ENCODE data around the gene BSG.

The BSG gene

DNA sequence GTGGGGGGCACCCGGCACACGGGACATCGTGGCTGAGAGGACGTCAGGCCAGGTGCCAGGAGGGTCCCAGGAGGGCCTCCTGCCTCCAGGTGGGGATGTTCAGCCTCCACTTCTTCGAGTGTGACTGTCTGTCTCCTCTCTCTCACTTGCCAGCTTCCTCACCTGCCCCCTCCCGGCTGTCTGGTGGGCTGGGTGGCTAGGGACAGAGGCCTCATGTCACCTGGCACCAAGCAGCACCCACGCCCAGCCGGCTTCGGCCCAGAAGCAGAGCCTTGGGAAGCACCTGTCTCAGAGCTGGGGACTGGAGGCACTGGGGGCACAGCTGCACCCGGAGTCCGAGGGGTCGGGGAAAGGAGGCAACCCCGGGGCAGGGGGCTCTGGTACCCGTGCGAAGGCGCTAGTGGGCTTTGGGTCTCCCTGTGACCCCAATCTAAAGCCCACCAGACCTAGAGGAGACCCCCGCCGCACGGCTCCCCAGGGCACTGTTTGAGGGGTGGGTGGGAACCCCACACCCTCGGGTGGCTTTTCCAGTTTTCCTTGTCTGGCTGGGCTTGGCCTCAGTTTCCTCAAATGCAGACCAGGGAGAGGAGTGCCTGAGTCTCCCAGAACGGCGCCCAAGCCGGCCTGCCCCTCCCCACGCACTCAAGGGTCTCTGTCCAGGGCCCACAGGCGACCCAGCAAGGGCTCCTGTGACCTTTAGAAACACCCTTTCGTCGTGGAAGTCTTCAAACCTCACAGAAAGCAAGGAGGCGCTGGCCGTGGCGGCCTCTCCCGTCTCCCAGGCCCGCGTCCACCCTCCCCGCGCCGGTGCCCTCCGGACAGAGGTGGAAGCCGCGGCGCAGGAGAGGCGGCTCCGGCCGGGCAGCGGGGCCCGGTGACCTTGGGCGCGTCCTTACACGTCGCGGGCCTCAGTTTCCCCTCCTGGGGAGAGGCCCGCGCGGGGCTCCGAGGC lies 16.6 kb downstream of the BSG start:
- no peak overlapping the region for H3K4me3 ChIP-seq (replicated peaks; ENCODE audit: low read depth, low read length)
- DNase-seq (ENCODE audit: low read depth), result no peak
- TF ChIP-seq, protein P1, sequence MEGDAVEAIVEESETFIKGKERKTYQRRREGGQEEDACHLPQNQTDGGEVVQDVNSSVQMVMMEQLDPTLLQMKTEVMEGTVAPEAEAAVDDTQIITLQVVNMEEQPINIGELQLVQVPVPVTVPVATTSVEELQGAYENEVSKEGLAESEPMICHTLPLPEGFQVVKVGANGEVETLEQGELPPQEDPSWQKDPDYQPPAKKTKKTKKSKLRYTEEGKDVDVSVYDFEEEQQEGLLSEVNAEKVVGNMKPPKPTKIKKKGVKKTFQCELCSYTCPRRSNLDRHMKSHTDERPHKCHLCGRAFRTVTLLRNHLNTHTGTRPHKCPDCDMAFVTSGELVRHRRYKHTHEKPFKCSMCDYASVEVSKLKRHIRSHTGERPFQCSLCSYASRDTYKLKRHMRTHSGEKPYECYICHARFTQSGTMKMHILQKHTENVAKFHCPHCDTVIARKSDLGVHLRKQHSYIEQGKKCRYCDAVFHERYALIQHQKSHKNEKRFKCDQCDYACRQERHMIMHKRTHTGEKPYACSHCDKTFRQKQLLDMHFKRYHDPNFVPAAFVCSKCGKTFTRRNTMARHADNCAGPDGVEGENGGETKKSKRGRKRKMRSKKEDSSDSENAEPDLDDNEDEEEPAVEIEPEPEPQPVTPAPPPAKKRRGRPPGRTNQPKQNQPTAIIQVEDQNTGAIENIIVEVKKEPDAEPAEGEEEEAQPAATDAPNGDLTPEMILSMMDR (IDR thresholded peaks at IDR 0.05; ENCODE audit: low read length, missing control alignments), result no peak

DNA sequence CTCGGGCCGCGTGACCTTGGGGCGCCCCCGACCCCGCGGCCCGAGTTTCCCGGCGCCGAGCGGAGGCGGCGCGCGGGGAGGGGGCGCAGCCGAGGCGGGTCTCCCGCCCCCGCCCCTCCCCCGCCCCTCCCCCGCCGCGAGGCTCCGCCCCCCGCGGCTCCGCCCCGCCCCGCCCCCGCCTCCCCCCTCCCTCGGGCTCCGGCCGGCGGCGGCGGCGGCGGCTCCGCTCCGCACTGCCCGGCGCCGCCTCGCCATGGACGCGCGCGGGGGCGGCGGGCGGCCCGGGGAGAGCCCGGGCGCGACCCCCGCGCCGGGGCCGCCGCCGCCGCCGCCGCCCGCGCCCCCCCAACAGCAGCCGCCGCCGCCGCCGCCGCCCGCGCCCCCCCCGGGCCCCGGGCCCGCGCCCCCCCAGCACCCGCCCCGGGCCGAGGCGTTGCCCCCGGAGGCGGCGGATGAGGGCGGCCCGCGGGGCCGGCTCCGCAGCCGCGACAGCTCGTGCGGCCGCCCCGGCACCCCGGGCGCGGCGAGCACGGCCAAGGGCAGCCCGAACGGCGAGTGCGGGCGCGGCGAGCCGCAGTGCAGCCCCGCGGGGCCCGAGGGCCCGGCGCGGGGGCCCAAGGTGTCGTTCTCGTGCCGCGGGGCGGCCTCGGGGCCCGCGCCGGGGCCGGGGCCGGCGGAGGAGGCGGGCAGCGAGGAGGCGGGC lies 17.4 kb downstream of the BSG start, which contains the start of gene HCN2:
Gene HCN2, plus strand, starts transcription at position 189 of the 703 bp plus-strand sequence. Its CDS starts 65 bp downstream, at position 254.
- no peak within 1 kb of the TSS for H3K4me3 ChIP-seq (replicated peaks; ENCODE audit: low read depth, low read length)
- no peak for DNase-seq (ENCODE audit: low read depth)
- TF ChIP-seq, protein P1 (IDR thresholded peaks at IDR 0.05; ENCODE audit: low read length, missing control alignments), result no peak

DNA sequence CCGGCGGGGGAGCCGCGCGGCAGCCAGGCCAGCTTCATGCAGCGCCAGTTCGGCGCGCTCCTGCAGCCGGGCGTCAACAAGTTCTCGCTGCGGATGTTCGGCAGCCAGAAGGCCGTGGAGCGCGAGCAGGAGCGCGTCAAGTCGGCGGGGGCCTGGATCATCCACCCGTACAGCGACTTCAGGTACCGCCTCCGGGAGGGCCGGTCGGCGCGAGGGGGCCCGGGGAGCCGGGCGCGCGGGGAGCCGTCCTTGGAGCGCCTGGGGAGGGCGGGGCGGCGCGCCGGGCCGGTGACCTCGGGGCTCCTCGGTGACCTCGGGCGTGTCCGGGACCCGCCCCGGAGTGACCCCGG lies 18.0 kb downstream of the BSG start:
- peak; percentile 42 for DNase-seq (ENCODE audit: low read depth)
- H3K4me3 ChIP-seq (replicated peaks; ENCODE audit: low read depth, low read length), result no peak overlapping the region
- TF ChIP-seq, protein P1 (IDR thresholded peaks at IDR 0.05; ENCODE audit: low read length, missing control alignments), result no peak

DNA sequence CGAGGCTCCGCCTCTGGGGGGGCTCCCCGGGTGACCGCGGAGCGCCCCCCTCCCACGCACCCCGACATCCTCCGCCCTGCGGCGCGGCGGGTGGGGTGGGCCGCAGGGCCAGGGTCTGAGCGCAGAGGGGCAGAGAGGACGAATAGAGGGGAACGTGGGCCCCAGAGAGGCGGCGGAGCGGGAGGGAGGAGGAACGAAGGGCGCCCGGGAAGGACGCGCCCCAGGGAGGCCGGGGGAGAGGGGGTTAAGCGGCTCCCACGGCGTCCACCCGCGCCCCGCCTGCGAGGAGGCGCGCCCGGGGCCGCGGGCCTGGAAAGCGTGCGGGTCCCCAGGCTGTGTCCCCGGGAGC lies 18.3 kb downstream of the BSG start:
- DNase-seq (ENCODE audit: low read depth), result no peak
- TF ChIP-seq, protein P1 (IDR thresholded peaks at IDR 0.05; ENCODE audit: low read length, missing control alignments), result no peak
- H3K4me3 ChIP-seq (replicated peaks; ENCODE audit: low read depth, low read length), result no peak overlapping the region

DNA sequence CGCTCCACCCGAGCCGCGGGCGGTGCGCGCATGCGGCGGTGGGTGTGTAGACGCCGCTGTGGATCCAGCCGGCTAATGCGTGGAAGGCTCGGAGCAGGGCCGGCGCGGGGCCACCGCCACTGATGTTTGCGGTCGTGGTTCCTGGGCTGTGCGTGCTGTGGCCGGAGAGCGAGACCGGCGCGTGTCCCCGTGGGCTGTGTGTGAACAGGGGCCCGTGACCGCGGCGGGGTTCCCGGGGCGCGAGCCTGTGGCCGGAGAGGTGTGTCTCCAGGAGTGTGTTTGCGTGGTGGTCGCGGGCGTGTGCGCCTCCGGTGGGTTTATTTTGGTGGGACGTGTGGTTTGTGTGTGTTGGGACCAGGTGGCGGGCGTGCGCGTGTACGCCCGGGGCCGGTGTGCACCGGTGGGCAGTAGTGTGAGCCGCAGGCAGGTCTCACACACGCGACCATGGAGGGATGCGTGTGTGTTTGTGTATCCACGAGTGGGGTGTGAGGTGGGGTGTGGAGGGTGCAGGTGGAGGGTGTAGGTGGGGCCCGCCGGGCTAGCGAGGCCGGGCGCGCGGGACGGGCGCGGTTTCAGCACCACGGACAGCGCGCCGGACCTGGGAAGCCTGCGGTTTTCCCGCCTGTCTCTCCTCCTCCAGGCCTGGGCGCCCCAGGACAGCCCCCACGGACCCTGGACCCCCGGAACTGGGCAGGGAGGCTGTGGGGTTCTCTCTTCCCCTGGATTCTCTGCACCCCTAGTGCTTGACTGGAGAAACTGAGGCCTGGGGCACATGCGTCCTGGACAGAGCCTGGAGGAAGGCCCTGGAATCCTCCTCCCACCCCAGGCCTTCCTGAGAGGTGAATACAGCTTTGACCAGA lies 18.9 kb downstream of the BSG start:
- TF ChIP-seq, protein P1 (IDR thresholded peaks at IDR 0.05; ENCODE audit: low read length, missing control alignments), result no peak
- no peak for DNase-seq (ENCODE audit: low read depth)
- H3K4me3 ChIP-seq (replicated peaks; ENCODE audit: low read depth, low read length), result no peak overlapping the region

DNA sequence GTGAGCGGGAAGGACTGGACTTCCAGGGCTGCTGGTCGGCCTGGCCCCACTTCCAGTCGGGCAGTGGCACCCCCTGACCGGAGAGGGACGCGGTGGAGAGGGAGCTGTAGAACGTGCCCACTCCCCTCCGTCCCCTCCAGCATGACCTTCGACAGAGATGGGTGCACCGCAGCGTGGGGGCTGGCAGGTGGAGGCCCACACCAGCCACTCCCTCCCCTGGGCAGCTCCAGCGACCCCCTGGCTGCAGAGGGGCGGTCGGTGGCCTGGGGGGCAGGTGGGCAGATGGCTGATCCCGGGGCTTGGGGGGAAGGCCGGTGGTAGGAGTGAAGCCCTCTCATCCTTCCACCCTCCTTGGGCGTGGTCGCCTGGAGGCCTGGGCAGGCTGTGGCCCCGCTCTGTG lies 19.7 kb downstream of the BSG start:
- no peak overlapping the region for H3K4me3 ChIP-seq (replicated peaks; ENCODE audit: low read depth, low read length)
- DNase-seq (ENCODE audit: low read depth), result no peak
- TF ChIP-seq, protein P1 (IDR thresholded peaks at IDR 0.05; ENCODE audit: low read length, missing control alignments), result no peak
